ACHN (cell line): ENCODE measurements around the gene SEL1L.
"Not testable (repeated sequence)": the region's sequence is repeated elsewhere in the genome, so short reads cannot be mapped to it uniquely, and the experiment has no call there.

Source experiments
- DNase-seq: peaks from one replicate; pipeline ENCODE4 v3.0.0-alpha.2; 2015
- in situ Hi-C: cut with HindIII; loops from 2 replicates; pipeline ENCODE4 v1.10.0; 2017; ENCODE audit warnings: low sequenced_read_pairs, low pct_ligation_motif_present, low pct_unique_long_range_greater_than_20kb

SEL1L gene

GRCh38 chr14:81485372-81485771 lies 48.3 kb downstream of the SEL1L start:
- no peak for DNase-seq
- in situ Hi-C loops: no loop called here

- in situ Hi-C loops: no loop called here
Measured at GRCh38 chr14:81484120-81484519, 49.5 kb downstream of the SEL1L start.

GRCh38 chr14:81480741-81481140 lies 52.9 kb downstream of the SEL1L start:
- no peak for DNase-seq
- in situ Hi-C loops: no loop called here

More at GRCh38 chr14:81484120-81484519, 49.5 kb downstream of the SEL1L start:
- no peak for DNase-seq

GRCh38 chr14:81478446-81478845 lies 55.2 kb downstream of the SEL1L start:
- DNase-seq: no peak
- in situ Hi-C loops: no loop called here

- in situ Hi-C loops: no loop called here
- DNase-seq: no peak
Measured at GRCh38 chr14:81476816-81477215, 56.8 kb downstream of the SEL1L start.

- in situ Hi-C loops: no loop called here
- DNase-seq: no peak
Measured at GRCh38 chr14:81474685-81475324, 58.8 kb downstream of the SEL1L start.

GRCh38 chr14:81474148-81474492 lies 59.5 kb downstream of the SEL1L start:
- DNase-seq: no peak
- in situ Hi-C loops: no loop called here

GRCh38 chr14:81473456-81474147 lies 60.1 kb downstream of the SEL1L start:
- no peak for DNase-seq
- in situ Hi-C loops: no loop called here

- no peak for DNase-seq
- in situ Hi-C loops: no loop called here
Measured at GRCh38 chr14:81472096-81472800, 61.4 kb downstream of the SEL1L start.

- in situ Hi-C loops: no loop called here
- DNase-seq: no peak
Measured at GRCh38 chr14:81471062-81471461, 62.6 kb downstream of the SEL1L start.

GRCh38 chr14:81470557-81470826 lies 63.2 kb downstream of the SEL1L start:
- DNase-seq, in situ Hi-C loops: not testable (repeated sequence)

GRCh38 chr14:81466854-81467253 lies 66.8 kb downstream of the SEL1L start:
- no peak for DNase-seq
- in situ Hi-C loops: no loop called here

- DNase-seq: no peak
- in situ Hi-C loops: no loop called here
Measured at GRCh38 chr14:81465507-81466228, 68.0 kb downstream of the SEL1L start.

- DNase-seq, in situ Hi-C loops: not testable (repeated sequence)
Measured at GRCh38 chr14:81465003-81465392, 68.7 kb downstream of the SEL1L start.

- DNase-seq: peak; percentile 65
- in situ Hi-C loops: no loop called here
Measured at GRCh38 chr14:81464253-81465002, 69.2 kb downstream of the SEL1L start.

- in situ Hi-C loops, DNase-seq: not testable (repeated sequence)
Measured at GRCh38 chr14:81462356-81462755, 71.3 kb downstream of the SEL1L start.

- no peak for DNase-seq
- in situ Hi-C loops: no loop called here
Measured at GRCh38 chr14:81459912-81460311, 73.7 kb downstream of the SEL1L start.

- in situ Hi-C loops: no loop called here
- DNase-seq: no peak
Measured at GRCh38 chr14:81458352-81458751, 75.3 kb downstream of the SEL1L start.

- no peak for DNase-seq
- in situ Hi-C loops: no loop called here
Measured at GRCh38 chr14:81455390-81455789, 78.3 kb downstream of the SEL1L start.
